Activated effector memory CD4-positive, alpha-beta T cell treated with Interleukin-2 at 50 U/mL for 16 hours (primary cell): ENCODE results near the gene PROM1.

Experiments used
- DNase-seq: peaks from one replicate; pipeline ENCODE4 v3.0.0-alpha.2; 2020

Gene PROM1

GRCh38 chr4:16023776-16024408 lies 59.9 kb downstream of the PROM1 start:
- DNase-seq: no peak

- DNase-seq: no peak
Observed at GRCh38 chr4:16021804-16022560, 61.8 kb downstream of the PROM1 start.

- DNase-seq: no peak
Observed at GRCh38 chr4:16019649-16020048, 64.2 kb downstream of the PROM1 start.

- DNase-seq: no peak
Observed at GRCh38 chr4:16018841-16019240, 65.0 kb downstream of the PROM1 start.

- no peak for DNase-seq
Observed at GRCh38 chr4:16018061-16018676, 65.7 kb downstream of the PROM1 start.

GRCh38 chr4:16016536-16016935 lies 67.3 kb downstream of the PROM1 start:
- DNase-seq: no peak

GRCh38 chr4:16011173-16011572 lies 72.7 kb downstream of the PROM1 start:
- no peak for DNase-seq

GRCh38 chr4:16009153-16009552 lies 74.7 kb downstream of the PROM1 start:
- no peak for DNase-seq

- DNase-seq: no peak
Observed at GRCh38 chr4:16007471-16008095, 76.2 kb downstream of the PROM1 start.

- DNase-seq: no peak
Observed at GRCh38 chr4:16006771-16007446, 76.9 kb downstream of the PROM1 start.

GRCh38 chr4:16005676-16006075 lies 78.1 kb downstream of the PROM1 start:
- DNase-seq: no peak

- DNase-seq: no peak
Observed at GRCh38 chr4:16001484-16001858, 82.4 kb downstream of the PROM1 start.

- DNase-seq: no peak
Observed at GRCh38 chr4:16000708-16001483, 82.9 kb downstream of the PROM1 start.

- DNase-seq: no peak
Observed at GRCh38 chr4:15996773-15997172, 87.0 kb downstream of the PROM1 start.

GRCh38 chr4:15995826-15996225 lies 88.0 kb downstream of the PROM1 start:
- no peak for DNase-seq

GRCh38 chr4:15992167-15992485 lies 91.7 kb downstream of the PROM1 start:
- no peak for DNase-seq

- no peak for DNase-seq
Observed at GRCh38 chr4:15990570-15991285, 93.1 kb downstream of the PROM1 start.

GRCh38 chr4:15989424-15989823 lies 94.4 kb downstream of the PROM1 start:
- DNase-seq: no peak

GRCh38 chr4:15988222-15988621 lies 95.6 kb downstream of the PROM1 start:
- no peak for DNase-seq

- no peak for DNase-seq
Observed at GRCh38 chr4:15986907-15987306, 96.9 kb downstream of the PROM1 start.

GRCh38 chr4:15983610-15984009 lies 100.2 kb downstream of the PROM1 start:
- no peak for DNase-seq
